ENCODE data around the gene MAD1L1. TPM values are rescaled to one million over a fixed set of nuclear protein-coding genes. Genes with fewer than 3 reads are reported as not detected.

The MAD1L1 gene
- total and polyA plus RNA-seq, 3 experiments from 2014 or later = 43.6 to 185 (median 47.3) TPM

DNA sequence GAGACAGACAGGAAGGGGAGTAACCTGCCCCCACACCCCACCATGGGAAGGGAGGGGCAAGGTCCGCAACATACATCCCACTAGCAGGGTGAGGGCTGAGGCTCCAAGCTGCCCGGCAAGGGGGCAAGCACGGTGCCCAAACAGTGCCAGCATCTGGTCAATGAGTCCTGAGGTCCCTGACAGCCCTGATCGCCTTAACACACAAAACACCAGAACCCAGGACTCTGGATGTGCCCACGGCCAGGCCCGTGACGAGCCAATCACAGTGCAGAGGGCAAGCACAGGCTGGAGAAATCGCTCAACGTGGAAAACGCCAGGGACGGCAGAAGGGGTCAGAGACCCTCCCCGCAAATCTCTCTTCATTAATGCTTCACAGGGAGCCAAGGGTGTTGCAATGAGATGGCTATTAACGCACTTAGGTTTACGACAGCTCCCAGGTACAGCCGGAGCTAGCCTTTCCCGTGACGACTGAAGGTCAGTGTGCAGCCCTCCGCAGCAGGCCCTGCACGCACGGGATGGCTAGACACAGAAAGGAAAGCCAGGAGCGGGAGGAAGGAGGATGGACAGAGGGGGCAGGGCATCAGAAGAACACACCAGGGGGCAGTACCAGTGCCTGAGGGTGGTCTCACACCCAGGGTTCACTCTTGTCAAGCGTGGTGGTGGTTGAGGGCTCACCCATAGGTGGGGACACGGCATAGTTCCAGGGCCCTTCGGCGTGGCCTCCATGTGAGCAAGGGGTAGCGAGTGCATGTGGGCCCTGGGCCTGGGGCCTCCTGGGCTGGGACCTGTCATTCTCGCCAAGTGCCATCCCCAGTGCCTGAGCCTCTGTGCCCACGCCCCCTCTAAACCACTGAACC is 220.5 kb downstream of the MAD1L1 start:
- CTCF ChIA-PET = no interaction called here
- no peaks in the 10 kb centered on the region for H3K4me1 Mint-ChIP-seq
- POLR2A ChIA-PET = no interaction called here

DNA sequence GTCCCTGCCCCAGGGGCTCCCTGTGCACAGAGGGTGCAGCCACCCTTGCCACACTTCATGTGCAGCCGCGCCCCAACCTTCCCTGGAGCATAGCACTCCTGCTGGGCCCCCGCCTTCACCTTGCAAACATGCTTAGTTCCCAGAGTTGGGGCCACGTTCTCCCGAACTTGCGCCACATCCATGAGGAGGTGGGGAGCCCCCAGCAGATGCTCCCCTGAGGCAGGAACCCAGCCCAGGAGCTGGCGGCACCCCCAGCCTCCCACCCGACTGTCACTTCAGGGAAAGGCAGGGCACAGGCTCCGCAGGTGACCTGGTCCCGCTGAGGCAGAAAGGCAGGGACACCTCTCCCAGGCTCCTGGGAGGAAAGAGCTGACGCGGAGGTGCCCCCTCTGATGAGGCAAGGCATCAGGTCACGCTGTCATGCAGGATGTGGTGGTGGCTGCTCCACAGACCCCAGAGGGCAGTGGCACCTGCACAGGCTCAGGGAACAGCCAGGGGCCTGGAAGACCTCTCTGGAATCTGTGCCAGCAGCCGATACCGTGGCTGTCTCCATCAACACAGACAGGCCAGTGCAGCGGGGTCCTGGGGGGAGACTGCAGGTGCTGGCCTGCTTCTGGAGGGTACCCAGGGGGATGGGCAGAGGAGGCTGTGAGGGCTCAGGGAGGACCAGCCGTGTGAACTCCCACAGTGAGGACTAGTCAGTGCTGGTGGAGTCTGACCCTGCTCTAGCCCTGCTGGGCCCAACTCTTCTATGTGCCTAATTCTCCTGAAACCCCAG is 221.3 kb downstream of the MAD1L1 start:
- Mint-ChIP-seq H3K9me3 (no peaks in the 10 kb centered on the region), H3K36me3 (peaks cover 0 to 15% (median 6%) of the 10 kb centered on the region in 3 donors), H3K27ac (no peak overlapping the region), H3K4me3 (no peak overlapping the region), H3K4me1 (peaks cover 0 to under 1% (median 0%) of the 10 kb centered on the region in 3 donors), H3K27me3 (no peaks in the 10 kb centered on the region)
- Histone ChIP-seq H3K36me3 (ENCODE audit: insufficient read depth, low read length) (no peaks in the 10 kb centered on the region), H3K4me1 (ENCODE audit: insufficient read depth, low read length) (no peaks in the 10 kb centered on the region), H3K27me3 (ENCODE audit: insufficient read depth, low read length, poor library complexity, severe bottlenecking) (no peaks in the 10 kb centered on the region), H3K4me3 (ENCODE audit: low read length) (no peak overlapping the region), H3K27ac (ENCODE audit: low read depth, low read length) (no peak overlapping the region), H3K9me3 (ENCODE audit: low read length) (no peaks in the 10 kb centered on the region)
- CTCF ChIA-PET = no interaction called here
- POLR2A ChIA-PET = no interaction called here
- peak in 1 of 5 donors; percentile 28 for DNase-seq

More for the DNA sequence above, 220.5 kb downstream of the MAD1L1 start:
- H3K27me3 Mint-ChIP-seq = no peaks in the 10 kb centered on the region
- Histone ChIP-seq H3K27ac (ENCODE audit: low read depth, low read length) (no peak overlapping the region), H3K36me3 (ENCODE audit: insufficient read depth, low read length) (no peaks in the 10 kb centered on the region), H3K4me3 (ENCODE audit: low read length) (no peak overlapping the region), H3K4me1 (ENCODE audit: insufficient read depth, low read length) (no peaks in the 10 kb centered on the region), H3K9me3 (ENCODE audit: low read length) (no peaks in the 10 kb centered on the region), H3K27me3 (ENCODE audit: insufficient read depth, low read length, poor library complexity, severe bottlenecking) (no peaks in the 10 kb centered on the region)
- H3K36me3 Mint-ChIP-seq = peaks cover 0 to 15% (median 10%) of the 10 kb centered on the region in 3 donors
- no peak for DNase-seq
- H3K9me3 Mint-ChIP-seq = no peaks in the 10 kb centered on the region
- H3K27ac Mint-ChIP-seq = peak overlapping the region in 3 of 8 donors; percentile 46 to 51 (median 51)
- H3K4me3 Mint-ChIP-seq = no peak overlapping the region

DNA sequence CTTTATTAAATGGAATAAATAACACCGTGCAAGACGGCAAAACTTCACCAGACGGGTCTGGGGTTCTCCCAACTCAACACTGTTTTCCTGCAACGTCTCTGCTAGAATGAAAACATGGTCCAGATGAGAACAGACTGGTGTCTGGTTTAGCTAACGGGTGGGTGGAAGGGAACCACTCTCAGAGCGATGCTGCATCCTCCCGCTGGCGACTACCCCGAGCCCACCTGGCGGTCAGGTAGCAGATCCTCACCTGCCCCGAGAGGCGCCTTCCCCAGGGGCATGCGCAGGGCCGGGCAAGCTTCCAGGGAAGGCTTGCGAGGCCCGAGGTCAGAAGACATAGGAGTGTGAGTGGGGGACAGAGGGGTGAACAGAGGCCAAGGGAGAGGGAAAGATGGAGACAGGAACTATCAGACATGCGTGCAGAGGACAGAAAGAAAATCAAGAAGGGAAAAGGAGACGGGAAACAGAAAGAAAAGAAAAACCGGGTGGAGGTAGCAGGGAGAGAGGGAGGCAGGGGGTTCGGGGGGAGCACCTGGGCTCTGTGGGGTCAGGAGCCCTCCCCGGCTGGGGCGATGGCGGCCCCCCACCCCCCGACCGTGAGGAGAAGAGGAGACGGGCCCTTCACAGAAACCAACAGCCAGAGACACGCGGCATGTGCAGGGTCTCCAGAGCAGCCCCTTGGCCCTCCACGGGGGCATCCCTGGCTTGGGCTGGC is 222.0 kb downstream of the MAD1L1 start:
- Mint-ChIP-seq H3K27ac (peak overlapping the region in 1 of 8 donors; percentile 74), H3K36me3 (peaks cover 0 to 15% (median 8%) of the 10 kb centered on the region in 3 donors), H3K27me3 (no peaks in the 10 kb centered on the region), H3K9me3 (no peaks in the 10 kb centered on the region), H3K4me1 (peaks cover 0 to 8% (median 5%) of the 10 kb centered on the region in 3 donors), H3K4me3 (no peak overlapping the region)
- Histone ChIP-seq H3K27me3 (ENCODE audit: insufficient read depth, low read length, poor library complexity, severe bottlenecking) (no peaks in the 10 kb centered on the region), H3K4me1 (ENCODE audit: insufficient read depth, low read length) (no peaks in the 10 kb centered on the region), H3K27ac (ENCODE audit: low read depth, low read length) (no peak overlapping the region), H3K4me3 (ENCODE audit: low read length) (no peak overlapping the region), H3K9me3 (ENCODE audit: low read length) (no peaks in the 10 kb centered on the region), H3K36me3 (ENCODE audit: insufficient read depth, low read length) (no peaks in the 10 kb centered on the region)
- ChIA-PET POLR2A (no interaction called here), CTCF (no interaction called here)
- DNase-seq = peak in 1 of 5 donors; percentile 42

DNA sequence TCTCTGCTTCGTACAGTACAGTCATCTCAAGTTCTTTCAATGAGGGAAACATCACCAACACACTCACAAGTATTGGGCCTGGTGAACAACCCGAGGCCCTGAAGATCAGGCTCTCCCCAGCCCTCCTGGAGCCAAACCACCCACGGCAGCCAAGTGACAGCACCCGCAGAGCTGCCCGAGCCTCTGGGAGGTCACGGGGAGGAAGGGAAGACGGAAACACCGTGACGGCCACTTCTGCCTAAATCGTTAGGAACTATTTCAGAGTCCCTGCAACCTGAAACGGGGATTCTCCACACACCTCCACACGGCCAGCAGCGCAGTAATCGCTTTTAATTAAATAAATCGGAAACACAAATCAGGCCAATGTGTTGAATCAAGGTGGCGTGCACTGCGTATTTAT is 222.6 kb downstream of the MAD1L1 start:
- Histone ChIP-seq H3K27ac (ENCODE audit: low read depth, low read length) (no peak overlapping the region), H3K27me3 (ENCODE audit: insufficient read depth, low read length, poor library complexity, severe bottlenecking) (no peaks in the 10 kb centered on the region), H3K4me1 (ENCODE audit: insufficient read depth, low read length) (no peaks in the 10 kb centered on the region), H3K4me3 (ENCODE audit: low read length) (no peak overlapping the region), H3K9me3 (ENCODE audit: low read length) (no peaks in the 10 kb centered on the region), H3K36me3 (ENCODE audit: insufficient read depth, low read length) (no peaks in the 10 kb centered on the region)
- H3K4me3 Mint-ChIP-seq = peak overlapping the region in 1 of 7 donors; percentile 20
- H3K9me3 Mint-ChIP-seq = no peaks in the 10 kb centered on the region
- ChIA-PET POLR2A (no interaction called here), CTCF (no interaction called here)
- H3K27ac Mint-ChIP-seq = no peak overlapping the region
- H3K27me3 Mint-ChIP-seq = no peaks in the 10 kb centered on the region
- H3K4me1 Mint-ChIP-seq = peaks cover 0 to 9% (median 7%) of the 10 kb centered on the region in 3 donors
- peak in 1 of 5 donors; percentile 36 for DNase-seq
- peaks cover 0 to 15% (median 10%) of the 10 kb centered on the region in 3 donors for H3K36me3 Mint-ChIP-seq

DNA sequence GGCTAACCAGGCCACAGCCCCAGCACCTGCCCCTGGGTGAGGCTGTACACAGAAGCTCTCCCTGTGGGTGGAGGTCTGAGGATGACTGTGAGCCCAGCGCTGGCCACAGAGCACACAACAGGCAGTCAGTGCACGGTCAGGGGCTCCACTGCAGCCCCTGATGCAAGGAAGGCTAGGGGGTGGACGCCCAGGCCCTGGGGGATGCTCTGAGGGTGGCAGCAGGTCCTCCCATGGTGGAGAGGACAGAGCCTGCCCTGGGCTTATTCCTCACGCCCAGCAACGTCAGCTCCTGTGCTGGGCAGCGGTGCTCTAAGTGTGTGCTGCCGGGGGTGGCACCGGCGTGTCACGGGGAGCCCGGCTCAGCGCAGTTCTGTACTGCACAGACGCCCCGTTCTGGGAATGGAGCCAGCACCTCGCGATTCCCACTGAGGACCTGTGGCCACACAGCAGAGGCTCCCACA is 223.2 kb downstream of the MAD1L1 start:
- no peaks in the 10 kb centered on the region for H3K9me3 Mint-ChIP-seq
- Histone ChIP-seq H3K9me3 (ENCODE audit: low read length) (no peaks in the 10 kb centered on the region), H3K4me1 (ENCODE audit: insufficient read depth, low read length) (no peaks in the 10 kb centered on the region), H3K4me3 (ENCODE audit: low read length) (no peak overlapping the region), H3K27ac (ENCODE audit: low read depth, low read length) (no peak overlapping the region), H3K36me3 (ENCODE audit: insufficient read depth, low read length) (no peaks in the 10 kb centered on the region), H3K27me3 (ENCODE audit: insufficient read depth, low read length, poor library complexity, severe bottlenecking) (no peaks in the 10 kb centered on the region)
- no peak overlapping the region for H3K4me3 Mint-ChIP-seq
- ChIA-PET CTCF (no interaction called here), POLR2A (no interaction called here)
- H3K27me3 Mint-ChIP-seq = no peaks in the 10 kb centered on the region
- DNase-seq = peak in 1 of 5 donors; percentile 21
- H3K36me3 Mint-ChIP-seq = peaks cover 0 to 15% (median 10%) of the 10 kb centered on the region in 3 donors
- peaks cover 0 to 9% (median 7%) of the 10 kb centered on the region in 3 donors for H3K4me1 Mint-ChIP-seq
- peak overlapping the region in 1 of 8 donors; percentile 14 for H3K27ac Mint-ChIP-seq

DNA sequence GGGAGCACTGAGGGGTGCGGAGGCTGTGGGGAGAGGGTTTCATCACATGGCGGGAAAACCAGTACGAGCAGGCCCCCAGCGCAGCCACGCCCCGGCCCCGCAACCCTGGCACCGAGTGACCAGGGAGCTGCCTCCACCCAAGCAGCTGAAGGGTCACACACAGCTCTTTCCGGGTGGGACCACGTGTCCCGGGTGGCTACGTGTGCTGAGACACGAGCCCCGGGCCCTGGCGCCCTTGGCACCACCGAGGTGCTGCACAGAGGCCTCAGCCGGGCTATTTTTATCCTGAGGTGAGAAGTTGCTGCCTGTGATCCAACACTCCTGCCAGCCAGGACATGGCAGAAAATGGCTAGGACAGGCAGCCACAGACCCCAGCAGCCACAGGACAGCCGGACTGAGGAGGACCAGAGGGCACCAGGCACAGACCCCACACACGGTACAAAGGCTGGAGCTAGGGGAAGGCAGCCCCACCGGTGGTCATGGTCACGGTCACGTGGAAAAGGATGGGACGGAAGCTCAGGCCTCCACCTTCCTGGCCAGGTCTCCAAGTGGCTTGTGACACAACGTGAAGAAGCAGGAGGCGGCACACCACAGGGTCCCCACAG is 223.7 kb downstream of the MAD1L1 start:
- no peaks in the 10 kb centered on the region for H3K27me3 Mint-ChIP-seq

DNA sequence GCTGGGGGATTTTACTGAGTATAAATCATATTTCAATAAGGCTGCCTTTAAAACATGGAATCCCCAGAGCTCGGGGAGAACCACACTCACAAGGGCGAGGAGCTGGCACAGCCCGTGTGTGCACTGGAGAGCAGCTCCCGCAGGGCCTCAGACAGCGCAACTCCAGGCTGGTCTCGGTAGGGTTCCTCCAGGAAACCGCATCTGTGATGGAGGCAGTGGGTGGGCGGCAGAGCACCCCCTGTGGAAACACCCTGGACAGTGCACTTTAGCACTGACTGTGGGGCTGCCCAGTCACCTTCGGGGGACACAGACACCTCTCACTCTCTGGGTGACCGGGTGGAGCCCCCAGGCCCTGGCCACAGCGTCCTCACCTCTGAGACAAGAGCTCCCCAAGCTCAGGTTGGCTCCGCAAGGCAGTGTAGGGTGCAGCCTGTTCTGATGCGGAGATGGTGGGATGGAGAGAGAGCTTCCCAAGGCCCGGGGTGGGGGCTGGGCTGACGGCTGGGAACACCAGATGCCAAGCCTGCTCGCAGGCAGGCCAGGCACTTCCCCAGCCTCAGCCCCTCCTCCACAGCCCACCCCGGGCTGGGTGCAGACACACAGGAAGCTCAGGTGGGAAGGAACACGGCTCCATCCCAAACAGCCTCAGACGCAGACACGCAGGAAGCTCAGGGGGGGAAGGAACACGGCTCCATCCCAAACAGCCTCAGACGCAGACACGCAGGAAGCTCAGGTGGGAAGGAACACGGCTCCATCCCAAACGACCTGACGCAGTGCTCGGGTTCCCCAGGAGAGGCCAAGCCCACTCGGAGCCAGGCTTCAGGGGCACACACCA is 224.4 kb downstream of the MAD1L1 start:
- H3K27ac Mint-ChIP-seq = peak overlapping the region in 1 of 8 donors; percentile 63
- peaks cover 0 to 11% (median 10%) of the 10 kb centered on the region in 3 donors for H3K36me3 Mint-ChIP-seq
- no peaks in the 10 kb centered on the region for H3K27me3 Mint-ChIP-seq
- H3K4me1 Mint-ChIP-seq = peaks cover 0 to 9% (median 7%) of the 10 kb centered on the region in 3 donors
- no peaks in the 10 kb centered on the region for H3K9me3 Mint-ChIP-seq
- Histone ChIP-seq H3K36me3 (ENCODE audit: insufficient read depth, low read length) (no peaks in the 10 kb centered on the region), H3K4me3 (ENCODE audit: low read length) (no peak overlapping the region), H3K9me3 (ENCODE audit: low read length) (no peaks in the 10 kb centered on the region), H3K27me3 (ENCODE audit: insufficient read depth, low read length, poor library complexity, severe bottlenecking) (no peaks in the 10 kb centered on the region), H3K27ac (ENCODE audit: low read depth, low read length) (no peak overlapping the region), H3K4me1 (ENCODE audit: insufficient read depth, low read length) (no peaks in the 10 kb centered on the region)
- DNase-seq = peak in 1 of 5 donors; percentile 20
- no peak overlapping the region for H3K4me3 Mint-ChIP-seq
- ChIA-PET POLR2A (no interaction called here), CTCF (no interaction called here)

More for the DNA sequence above, 223.7 kb downstream of the MAD1L1 start:
- Mint-ChIP-seq H3K36me3 (peaks cover 0 to 15% (median 10%) of the 10 kb centered on the region in 3 donors), H3K4me3 (no peak overlapping the region), H3K27ac (peak overlapping the region in 2 of 8 donors; percentile 14 to 50), H3K4me1 (peaks cover 0 to 9% (median 7%) of the 10 kb centered on the region in 3 donors), H3K9me3 (no peaks in the 10 kb centered on the region)
- H3K36me3 ChIP-seq (ENCODE audit: insufficient read depth, low read length) = no peaks in the 10 kb centered on the region
- H3K27ac ChIP-seq (ENCODE audit: low read depth, low read length) = no peak overlapping the region
- H3K4me1 ChIP-seq (ENCODE audit: insufficient read depth, low read length) = no peaks in the 10 kb centered on the region
- H3K27me3 ChIP-seq (ENCODE audit: insufficient read depth, low read length, poor library complexity, severe bottlenecking) = no peaks in the 10 kb centered on the region
- no peak overlapping the region for H3K4me3 ChIP-seq (ENCODE audit: low read length)
- CTCF ChIA-PET = no interaction called here
- DNase-seq = peak in 1 of 5 donors; percentile 39
- no peaks in the 10 kb centered on the region for H3K9me3 ChIP-seq (ENCODE audit: low read length)
- POLR2A ChIA-PET = no interaction called here
